IgD-negative memory B cell (primary cell): ENCODE data around the gene SHROOM3. TPM values are rescaled to one million over a fixed set of nuclear protein-coding genes. Genes with fewer than 3 reads are reported as not detected.

ENCODE experiments used
- H3K27ac Mint-ChIP-seq, 3 donors: one replicate each; pipeline ENCODE4 v1.8.0; 2020 to 2022; ENCODE audit warnings: mild to moderate bottlenecking in 3 of 3, mixed read lengths in 3 of 3, moderate library complexity in 1 of 3
- H3K27me3 Mint-ChIP-seq: one replicate; pipeline ENCODE4 v1.8.0; 2021; ENCODE audit warnings: mixed read lengths
- H3K36me3 Mint-ChIP-seq: one replicate; pipeline ENCODE4 v1.8.0; 2020; ENCODE audit warnings: mild to moderate bottlenecking, mixed read lengths
- H3K4me1 Mint-ChIP-seq, 3 donors: one replicate each; pipeline ENCODE4 v1.8.0; 2020 to 2022; ENCODE audit warnings: mixed read lengths in 3 of 3, mild to moderate bottlenecking in 1 of 3
- H3K4me3 Mint-ChIP-seq, 4 donors: one replicate each; pipeline ENCODE4 v1.8.0; 2020 to 2022; ENCODE audit warnings: mild to moderate bottlenecking in 4 of 4, mixed read lengths in 4 of 4, moderate library complexity in 3 of 4
- H3K9me3 Mint-ChIP-seq, 3 donors: one replicate each; pipeline ENCODE4 v1.8.0; 2020 to 2021; ENCODE audit warnings: mixed read lengths in 3 of 3, mild to moderate bottlenecking in 1 of 3
- polyA plus RNA-seq: library from polyadenylated mRNA; unstranded; fragments of 300-500 nt; fragmentation: Illumina TruSeq; gene quantifications from one replicate; pipeline ENCODE4 v1.2.3, GENCODE V29; 2021

SHROOM3 gene
- polyA plus RNA-seq, 1 donor from 2014 or later = not detected

DNA sequence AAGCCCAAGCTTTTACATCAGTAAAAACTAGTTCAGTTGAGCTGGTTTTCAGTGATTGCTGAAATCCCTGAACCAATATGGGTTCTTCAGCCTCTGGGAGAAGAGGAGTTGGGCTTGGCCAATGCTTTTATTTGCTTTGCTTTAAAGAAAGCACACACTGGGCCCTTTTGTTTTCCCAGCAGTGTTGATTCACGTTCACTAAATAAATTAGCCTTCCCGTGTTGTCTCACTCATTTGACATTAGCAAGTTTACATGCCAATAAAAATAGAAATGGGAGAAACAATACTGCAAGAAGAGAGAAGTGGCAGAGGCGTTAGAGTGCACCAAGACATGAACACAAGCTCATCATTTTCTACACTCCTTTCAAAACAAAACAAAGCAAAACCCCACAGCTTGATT lies 136.2 kb downstream of the SHROOM3 start:
- Mint-ChIP-seq H3K4me1 (no peaks in the 10 kb centered on the region), H3K4me3 (no peak overlapping the region), H3K36me3 (peaks cover 3% of the 10 kb centered on the region), H3K9me3 (no peaks in the 10 kb centered on the region), H3K27ac (no peak overlapping the region), H3K27me3 (peaks cover 11% of the 10 kb centered on the region)

DNA sequence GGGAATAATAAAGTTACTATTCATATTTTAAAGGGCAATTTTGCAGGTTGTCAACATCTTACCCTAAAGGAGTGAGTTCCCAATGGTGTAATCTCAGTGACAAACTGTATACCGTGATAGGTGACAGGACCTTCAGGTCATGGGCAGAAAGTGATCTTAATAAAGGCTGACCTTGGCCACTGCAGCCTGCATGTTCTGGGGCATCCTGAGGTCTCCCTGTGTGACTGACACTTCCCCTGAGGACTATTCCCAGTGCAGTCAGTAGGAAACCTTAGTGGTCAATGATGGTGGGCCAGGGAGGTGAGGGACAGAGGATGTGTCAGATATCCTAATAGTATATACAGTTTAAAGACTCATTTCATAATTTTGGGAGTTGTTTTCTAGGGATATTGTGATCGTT lies 137.2 kb downstream of the SHROOM3 start:
- peaks cover 3% of the 10 kb centered on the region for H3K36me3 Mint-ChIP-seq
- H3K4me3 Mint-ChIP-seq = no peak overlapping the region
- H3K27me3 Mint-ChIP-seq = peaks cover 11% of the 10 kb centered on the region
- no peak overlapping the region for H3K27ac Mint-ChIP-seq
- no peaks in the 10 kb centered on the region for H3K4me1 Mint-ChIP-seq
- H3K9me3 Mint-ChIP-seq = no peaks in the 10 kb centered on the region

DNA sequence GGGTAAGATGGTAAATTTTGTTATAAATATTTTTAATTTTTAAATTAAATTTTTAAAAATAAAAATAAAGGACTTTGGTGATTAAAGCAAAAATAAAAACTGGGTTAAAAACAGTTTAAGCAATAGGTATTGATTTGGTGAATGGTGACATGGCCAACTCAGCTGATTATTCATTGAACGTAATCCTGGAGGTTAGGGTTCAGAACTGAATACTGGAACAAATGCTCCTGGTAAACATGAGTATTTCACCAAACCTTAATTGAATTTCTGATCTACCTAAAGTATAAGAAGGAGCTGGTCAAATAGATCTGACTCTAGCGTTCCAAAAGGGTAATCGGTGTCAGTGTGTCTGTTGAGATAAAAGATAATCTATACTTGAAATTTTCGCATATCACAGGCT lies 141.8 kb downstream of the SHROOM3 start:
- Mint-ChIP-seq H3K9me3 (no peaks in the 10 kb centered on the region), H3K27ac (no peak overlapping the region), H3K36me3 (peaks cover 3% of the 10 kb centered on the region), H3K27me3 (peaks cover 11% of the 10 kb centered on the region), H3K4me3 (no peak overlapping the region), H3K4me1 (no peaks in the 10 kb centered on the region)

DNA sequence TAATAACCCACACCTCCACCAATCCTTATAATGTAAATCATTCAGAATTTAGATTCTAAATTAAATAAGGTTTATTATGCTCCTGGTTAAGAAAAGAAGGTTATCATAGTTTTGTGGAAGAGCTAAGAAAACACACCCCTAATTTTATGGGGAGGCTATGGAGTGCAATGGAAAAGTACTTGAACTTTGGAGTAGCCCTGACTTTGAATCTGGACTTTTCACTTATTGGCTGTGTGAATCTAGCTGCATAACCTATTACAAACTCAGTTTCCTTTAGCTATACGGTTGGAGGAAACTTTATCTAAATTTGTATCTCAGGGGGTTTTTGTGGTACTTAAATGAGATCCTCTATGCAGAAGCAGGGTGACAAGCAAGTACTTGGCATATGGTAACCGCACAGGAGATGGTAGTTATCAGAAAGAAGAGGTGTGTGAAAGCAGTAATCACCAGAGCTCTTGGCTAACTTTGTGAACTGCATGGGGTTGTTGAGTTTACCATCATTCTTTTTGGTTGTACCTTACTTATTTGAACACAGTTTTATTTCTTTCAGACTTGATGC lies 143.1 kb downstream of the SHROOM3 start:
- H3K4me3 Mint-ChIP-seq = no peak overlapping the region
- no peaks in the 10 kb centered on the region for H3K9me3 Mint-ChIP-seq
- H3K27me3 Mint-ChIP-seq = peaks cover 17% of the 10 kb centered on the region
- no peak overlapping the region for H3K27ac Mint-ChIP-seq
- H3K36me3 Mint-ChIP-seq = peaks cover 3% of the 10 kb centered on the region
- H3K4me1 Mint-ChIP-seq = no peaks in the 10 kb centered on the region

DNA sequence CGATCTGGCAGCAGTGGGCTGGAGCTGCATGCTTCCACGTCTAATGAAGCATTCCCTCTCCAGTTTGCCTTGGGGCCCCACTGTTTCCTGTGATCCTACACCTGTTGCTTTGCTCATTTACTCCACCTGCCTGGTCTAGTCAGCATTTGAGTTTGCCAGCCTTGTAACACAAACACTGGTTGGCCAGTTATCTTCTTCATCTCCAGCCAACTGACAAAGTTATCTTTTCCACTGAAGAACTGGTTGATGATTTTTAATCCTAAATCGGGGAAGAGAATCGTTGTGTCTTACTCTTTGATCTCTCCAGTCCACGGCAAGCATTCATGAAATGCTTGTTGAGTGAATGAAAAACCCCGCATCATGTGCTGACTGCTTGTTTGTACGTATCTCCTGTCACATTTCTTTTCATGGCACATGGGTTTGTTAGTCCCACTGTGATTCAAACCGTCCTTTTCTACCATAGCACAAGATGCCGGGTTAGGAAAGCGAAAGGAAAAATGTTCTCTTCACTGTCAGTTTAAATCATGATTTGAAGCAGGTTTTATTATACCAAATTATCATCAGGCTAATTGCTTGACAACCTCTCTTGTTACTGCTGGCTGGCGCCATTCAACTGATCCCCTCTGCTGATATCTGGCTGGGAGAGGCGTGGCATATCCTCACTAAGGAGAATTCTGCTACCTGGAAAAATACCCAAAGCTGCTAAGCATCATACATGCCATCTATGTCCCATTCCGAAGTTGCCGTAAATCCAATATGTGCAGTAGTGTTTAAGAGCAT lies 144.8 kb downstream of the SHROOM3 start:
- Mint-ChIP-seq H3K9me3 (no peaks in the 10 kb centered on the region), H3K27ac (no peak overlapping the region), H3K4me3 (no peak overlapping the region), H3K36me3 (peaks cover 4% of the 10 kb centered on the region), H3K27me3 (peaks cover 12% of the 10 kb centered on the region), H3K4me1 (no peaks in the 10 kb centered on the region)

DNA sequence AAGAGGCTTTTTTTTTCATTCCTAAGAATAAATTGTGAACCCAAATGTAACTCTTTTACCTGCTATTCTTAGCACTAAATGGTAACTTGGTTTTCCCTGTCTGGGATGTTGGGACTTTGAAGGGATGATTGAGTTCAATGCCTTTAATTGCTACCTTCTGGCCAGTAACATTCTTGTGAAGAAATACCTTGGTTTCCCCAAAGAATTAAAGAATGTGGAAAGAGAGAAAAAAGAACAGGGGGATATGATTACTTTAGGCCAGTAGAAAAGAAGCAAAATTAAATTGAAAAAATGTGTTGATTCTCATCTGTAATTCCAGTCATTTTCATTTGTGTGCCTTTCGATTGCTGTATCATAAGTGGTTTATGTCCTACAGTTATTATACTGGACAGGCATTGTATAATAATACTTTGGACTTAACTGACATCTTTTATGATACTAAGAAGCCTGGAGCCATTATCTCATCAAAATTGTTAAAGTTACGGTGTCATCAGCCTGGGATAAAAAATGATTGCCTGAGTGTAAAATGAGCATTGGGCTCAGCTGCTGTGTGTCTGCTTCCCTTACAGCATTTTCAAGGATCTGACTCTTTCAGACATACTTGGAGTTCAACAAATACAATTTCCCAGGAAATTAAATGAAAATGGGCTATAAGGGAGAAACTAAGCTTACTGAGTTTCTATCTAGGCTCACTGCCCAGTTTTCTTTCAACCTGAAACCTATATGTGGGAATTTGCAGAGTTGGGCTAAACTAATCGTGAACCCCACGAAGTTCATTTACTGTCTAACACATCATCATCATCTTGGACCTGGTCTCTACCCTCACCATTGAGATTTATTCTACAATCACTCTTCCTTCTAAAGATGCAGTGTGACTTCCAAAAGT lies 146.3 kb downstream of the SHROOM3 start:
- no peak overlapping the region for H3K4me3 Mint-ChIP-seq
- no peak overlapping the region for H3K27ac Mint-ChIP-seq
- no peaks in the 10 kb centered on the region for H3K9me3 Mint-ChIP-seq
- peaks cover 2% of the 10 kb centered on the region for H3K36me3 Mint-ChIP-seq
- H3K4me1 Mint-ChIP-seq = peaks cover 0 to 7% (median 0%) of the 10 kb centered on the region in 3 donors
- peaks cover 17% of the 10 kb centered on the region for H3K27me3 Mint-ChIP-seq

DNA sequence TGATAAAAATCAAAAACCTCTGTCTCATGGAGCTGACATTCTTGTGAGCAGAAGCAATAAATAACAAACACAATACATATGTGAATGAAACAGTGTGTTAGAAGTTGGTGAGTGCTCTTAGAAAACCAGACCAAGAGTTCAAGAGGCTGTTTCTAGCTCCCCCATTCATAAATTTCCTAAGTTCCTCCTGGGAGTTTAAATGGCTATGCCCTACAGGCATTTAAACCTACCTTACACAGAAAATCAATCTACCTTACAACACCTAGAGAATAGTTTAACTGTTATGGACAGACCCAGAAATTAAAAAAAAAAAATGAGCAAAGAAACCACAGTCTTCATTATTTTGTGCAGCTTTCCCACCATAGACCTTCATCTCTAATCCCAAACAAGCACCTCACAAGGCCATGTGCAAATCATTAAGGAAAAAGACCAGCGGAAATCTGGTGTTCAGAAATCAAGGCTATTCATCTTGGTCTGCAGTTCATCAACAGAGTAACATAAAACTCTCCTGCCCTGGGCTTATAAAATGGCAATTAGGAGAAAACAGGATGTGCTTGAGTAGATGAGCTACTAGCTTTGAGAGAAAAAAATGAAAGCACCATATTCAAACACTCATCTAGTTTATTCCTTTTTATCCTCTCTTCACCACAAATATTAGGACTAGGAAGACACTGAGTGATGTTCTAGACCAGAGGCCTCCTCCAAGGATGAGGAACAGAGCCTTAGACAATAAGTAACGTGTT lies 147.2 kb downstream of the SHROOM3 start:
- Mint-ChIP-seq H3K4me3 (no peak overlapping the region), H3K4me1 (peaks cover 0 to 7% (median 0%) of the 10 kb centered on the region in 3 donors), H3K27me3 (peaks cover 24% of the 10 kb centered on the region), H3K27ac (no peak overlapping the region), H3K36me3 (peaks cover 2% of the 10 kb centered on the region), H3K9me3 (no peaks in the 10 kb centered on the region)

DNA sequence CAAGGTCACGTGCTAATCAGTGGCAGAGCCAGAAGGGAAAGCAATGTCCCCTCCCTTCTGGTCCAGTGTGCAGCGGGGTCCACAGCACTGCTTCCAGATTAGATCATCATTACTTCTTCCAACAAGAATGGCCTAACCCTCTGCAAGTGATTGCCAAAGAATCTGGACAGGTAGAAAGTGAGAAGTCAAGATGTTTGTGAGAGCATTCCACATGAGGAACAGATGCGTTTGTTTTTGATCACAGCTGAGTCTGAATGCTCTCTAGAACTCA lies 147.7 kb downstream of the SHROOM3 start:
- Mint-ChIP-seq H3K27ac (no peak overlapping the region), H3K36me3 (peaks cover 2% of the 10 kb centered on the region), H3K4me1 (peaks cover 0 to 7% (median 0%) of the 10 kb centered on the region in 3 donors), H3K27me3 (peaks cover 25% of the 10 kb centered on the region), H3K4me3 (no peak overlapping the region), H3K9me3 (no peaks in the 10 kb centered on the region)

DNA sequence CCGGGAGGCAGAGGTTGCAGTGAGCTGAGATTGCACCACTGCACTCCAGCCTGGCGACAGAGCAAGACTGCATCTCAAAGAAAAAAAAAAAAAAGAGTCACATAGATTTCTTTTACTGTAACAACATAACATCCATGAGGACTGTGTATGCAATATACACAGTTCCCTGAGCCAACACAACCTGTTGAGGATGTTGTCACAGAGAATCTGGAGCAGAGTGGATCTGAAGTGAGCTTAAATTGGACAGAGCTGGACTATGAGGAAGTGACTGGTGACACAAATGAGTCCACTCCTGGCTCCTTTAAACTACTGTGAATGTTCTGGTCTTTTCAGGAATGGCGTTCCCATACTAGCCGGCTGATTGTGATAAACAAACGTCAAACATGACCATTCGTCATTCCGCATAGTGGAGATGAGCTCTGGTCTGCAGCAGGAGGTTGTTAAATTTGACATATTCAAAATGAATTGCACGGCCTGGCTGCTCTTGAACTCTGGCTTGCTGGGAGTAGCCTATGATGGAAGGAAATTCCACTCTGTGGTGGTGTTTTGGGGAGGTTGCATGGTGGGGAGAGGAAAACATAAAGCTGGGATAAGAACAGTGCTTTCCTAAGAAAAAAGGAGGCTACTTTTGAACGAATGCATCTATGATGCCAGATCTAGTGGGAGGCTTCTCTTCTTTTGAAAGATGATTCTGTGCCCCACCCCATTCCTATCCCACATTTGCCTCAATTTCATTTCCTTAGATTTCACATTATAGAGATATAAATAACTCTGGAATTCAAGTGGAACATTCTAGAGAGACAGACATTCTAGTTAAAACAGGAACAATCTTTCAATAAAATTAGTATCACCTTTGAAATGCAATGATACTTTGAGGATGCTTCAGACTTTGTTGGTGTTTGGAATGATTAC lies 149.5 kb downstream of the SHROOM3 start:
- Mint-ChIP-seq H3K4me3 (no peak overlapping the region), H3K27ac (no peak overlapping the region), H3K27me3 (peaks cover 35% of the 10 kb centered on the region), H3K9me3 (no peaks in the 10 kb centered on the region), H3K36me3 (peaks cover 2% of the 10 kb centered on the region), H3K4me1 (peaks cover 0 to 7% (median 0%) of the 10 kb centered on the region in 3 donors)

DNA sequence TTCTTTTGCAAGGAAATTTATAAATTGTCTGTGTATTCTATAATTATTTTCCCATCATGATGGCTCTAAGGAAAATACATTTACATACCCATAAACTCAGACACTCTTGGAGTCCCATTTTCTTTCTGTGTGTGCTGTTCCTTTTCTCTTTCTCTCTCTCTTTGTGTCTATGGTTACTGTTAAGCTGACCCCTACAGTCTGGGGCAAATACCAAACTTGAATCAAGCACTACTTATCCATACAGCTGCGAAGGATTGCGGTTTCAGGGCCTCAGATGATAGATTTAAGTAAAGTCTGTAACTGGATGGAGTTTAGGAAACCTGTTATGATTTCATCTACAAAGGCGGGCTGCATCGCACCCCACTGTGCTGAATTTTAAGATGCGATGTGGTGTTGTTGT lies 150.2 kb downstream of the SHROOM3 start:
- peaks cover 37% of the 10 kb centered on the region for H3K27me3 Mint-ChIP-seq
- H3K27ac Mint-ChIP-seq = no peak overlapping the region
- no peaks in the 10 kb centered on the region for H3K9me3 Mint-ChIP-seq
- peak overlapping the region in 1 of 4 donors; percentile 65 for H3K4me3 Mint-ChIP-seq
- H3K36me3 Mint-ChIP-seq = peaks cover 2% of the 10 kb centered on the region
- peaks cover 0 to 7% (median 0%) of the 10 kb centered on the region in 3 donors for H3K4me1 Mint-ChIP-seq

DNA sequence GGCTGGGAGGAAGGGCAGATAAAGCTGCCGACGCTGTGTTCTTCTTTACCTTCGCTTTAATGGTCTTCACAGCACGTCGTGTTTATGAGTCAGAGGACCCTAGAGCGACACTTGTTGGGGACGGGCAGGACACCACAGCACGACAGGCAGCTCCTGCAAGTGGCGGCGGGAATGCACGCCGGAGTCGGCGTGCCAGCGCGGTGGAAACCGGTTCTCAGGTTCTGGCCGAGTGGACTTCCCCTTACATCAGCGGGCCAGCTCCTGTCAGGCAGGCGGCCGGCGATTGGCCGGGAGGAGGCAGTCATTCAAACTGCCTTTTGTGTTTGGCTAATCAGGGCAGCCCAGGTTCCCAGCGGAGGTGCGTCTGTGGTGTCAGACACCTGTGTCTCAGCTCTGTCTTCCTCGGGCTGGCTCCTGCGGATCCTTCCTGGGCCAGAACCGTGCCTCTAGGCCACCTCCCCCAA lies 150.9 kb downstream of the SHROOM3 start:
- Mint-ChIP-seq H3K9me3 (no peaks in the 10 kb centered on the region), H3K27me3 (peaks cover 37% of the 10 kb centered on the region), H3K27ac (no peak overlapping the region), H3K4me3 (peak overlapping the region in 3 of 4 donors; percentile 65 to 83 (median 65)), H3K4me1 (peaks cover 0 to 7% (median 0%) of the 10 kb centered on the region in 3 donors), H3K36me3 (peaks cover 2% of the 10 kb centered on the region)

DNA sequence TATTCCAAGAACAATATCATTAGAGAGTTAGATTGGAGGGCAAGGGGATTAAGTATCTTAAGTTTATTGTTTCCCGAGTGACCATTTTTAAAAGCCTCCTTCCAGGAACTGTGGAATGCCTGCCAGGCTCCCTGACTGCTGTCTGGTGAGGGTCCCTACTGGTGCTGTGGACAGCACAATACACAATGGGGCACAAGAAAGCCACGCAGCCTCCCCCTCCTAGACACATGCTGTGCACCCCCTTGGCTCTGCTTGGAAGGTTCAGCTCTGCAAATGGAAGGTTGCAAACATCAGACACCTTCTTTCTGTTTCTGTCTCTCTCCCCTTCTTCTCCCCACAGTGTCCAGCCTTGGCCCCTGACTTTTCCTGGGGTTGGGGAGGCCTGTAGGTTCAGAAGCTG lies 153.2 kb downstream of the SHROOM3 start:
- no peaks in the 10 kb centered on the region for H3K9me3 Mint-ChIP-seq
- H3K36me3 Mint-ChIP-seq = peaks cover 2% of the 10 kb centered on the region
- no peak overlapping the region for H3K27ac Mint-ChIP-seq
- no peak overlapping the region for H3K4me3 Mint-ChIP-seq
- peaks cover 0 to 7% (median 0%) of the 10 kb centered on the region in 3 donors for H3K4me1 Mint-ChIP-seq
- peaks cover 34% of the 10 kb centered on the region for H3K27me3 Mint-ChIP-seq

DNA sequence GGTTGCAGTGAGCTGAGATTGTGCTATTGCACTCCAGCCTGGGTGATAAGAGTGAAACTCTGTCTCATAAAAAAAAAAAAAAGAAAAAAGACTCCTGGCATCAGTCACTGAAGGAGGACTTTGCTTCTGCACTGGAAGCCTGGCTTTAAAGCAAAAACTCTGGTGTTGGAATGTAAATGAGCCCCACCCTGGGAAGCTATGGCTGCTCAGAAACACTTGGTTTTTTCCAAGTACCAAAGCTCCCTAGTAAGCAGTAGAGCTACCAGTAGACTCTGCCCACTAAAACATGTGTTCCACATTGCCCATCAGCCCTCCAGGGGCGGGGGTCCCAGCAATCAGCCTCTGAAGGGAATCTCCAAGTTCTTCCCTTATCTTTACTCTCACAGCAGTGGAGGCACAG lies 154.4 kb downstream of the SHROOM3 start:
- peaks cover 0 to 7% (median 0%) of the 10 kb centered on the region in 3 donors for H3K4me1 Mint-ChIP-seq
- H3K4me3 Mint-ChIP-seq = no peak overlapping the region
- H3K27ac Mint-ChIP-seq = no peak overlapping the region
- H3K36me3 Mint-ChIP-seq = peaks cover 2% of the 10 kb centered on the region
- no peaks in the 10 kb centered on the region for H3K9me3 Mint-ChIP-seq
- H3K27me3 Mint-ChIP-seq = peaks cover 36% of the 10 kb centered on the region
